ENCODE results near the gene PCDHB15. TPM values are rescaled to one million over a fixed set of nuclear protein-coding genes. Genes with fewer than 3 reads are reported as not detected.
A peak's percentile ranks its signal among the peaks of the same experiment; 100 is the strongest.
"Not testable (repeated sequence)": the region's sequence is repeated elsewhere in the genome, so short reads cannot be mapped to it uniquely, and the experiment has no call there.

PCDHB15 gene
- 2.6 TPM for total RNA-seq
- long read RNA-seq, full-length matches to known transcripts, result 2 of 2 reads
- long read RNA-seq, partial matches to known transcripts, result 0 of 2 reads
- long read RNA-seq, other reads (novel, unspliced or antisense), result 0 of 2 reads

GRCh38 chr5:141245250-141245717, at the start of gene PCDHB15:
PCDHB15 (plus strand) TSS chr5:141245395; CDS start chr5:141245579, 184 bp downstream.
- DNase-seq, result peak; percentile 42
- intact Hi-C loops (cut with micrococcal nuclease), result no loop called here
- no peak for ATAC-seq

- intact Hi-C loops (cut with micrococcal nuclease), result no loop called here
- no peak for DNase-seq
- ATAC-seq, result no peak
Measured at GRCh38 chr5:141196363-141196762, 48.8 kb upstream of the PCDHB15 start.

- DNase-seq, result no peak
- ATAC-seq, result no peak
- intact Hi-C loops (cut with micrococcal nuclease), result no loop called here
Measured at GRCh38 chr5:141199359-141200235, 45.6 kb upstream of the PCDHB15 start, which contains the start of gene PCDHB11. PCDHB11 (plus strand) TSS chr5:141199627; CDS start chr5:141199775, 148 bp downstream.

GRCh38 chr5:141201126-141201525, 44.1 kb upstream of the PCDHB15 start:
- intact Hi-C loops (cut with micrococcal nuclease); ATAC-seq; DNase-seq: not testable (repeated sequence)

GRCh38 chr5:141201646-141202045, 43.5 kb upstream of the PCDHB15 start:
- ATAC-seq; intact Hi-C loops (cut with micrococcal nuclease); DNase-seq: not testable (repeated sequence)

GRCh38 chr5:141208478-141208877, 36.7 kb upstream of the PCDHB15 start, which contains the start of gene PCDHB12:
PCDHB12 (plus strand) TSS chr5:141208719; CDS start chr5:141208908, 189 bp downstream.
- peak; percentile 35 for DNase-seq
- no peak for ATAC-seq
- intact Hi-C loops (cut with micrococcal nuclease), result no loop called here

- DNase-seq; intact Hi-C loops (cut with micrococcal nuclease): not testable (repeated sequence)
Measured at GRCh38 chr5:141210281-141210680, 34.9 kb upstream of the PCDHB15 start.

GRCh38 chr5:141210849-141211248, 34.3 kb upstream of the PCDHB15 start:
- intact Hi-C loops (cut with micrococcal nuclease), result not testable (repeated sequence)

More at GRCh38 chr5:141210281-141210680, 34.9 kb upstream of the PCDHB15 start:
- not testable (repeated sequence) for ATAC-seq

GRCh38 chr5:141213656-141214339, 31.4 kb upstream of the PCDHB15 start, which contains the start of gene PCDHB13:
PCDHB13 (plus strand) TSS chr5:141213919; CDS start chr5:141214124, 205 bp downstream.
- ATAC-seq (peak; percentile 84), DNase-seq (peak; percentile 77)
- intact Hi-C loops (cut with micrococcal nuclease), result not testable (repeated sequence)

More at GRCh38 chr5:141210849-141211248, 34.3 kb upstream of the PCDHB15 start:
- not testable (repeated sequence) for ATAC-seq, DNase-seq

- ATAC-seq; DNase-seq; intact Hi-C loops (cut with micrococcal nuclease): not testable (repeated sequence)
Measured at GRCh38 chr5:141214583-141214982, 30.6 kb upstream of the PCDHB15 start.

- intact Hi-C loops (cut with micrococcal nuclease); ATAC-seq; DNase-seq: not testable (repeated sequence)
Measured at GRCh38 chr5:141215504-141215903, 29.7 kb upstream of the PCDHB15 start.

GRCh38 chr5:141216035-141216434, 29.2 kb upstream of the PCDHB15 start:
- ATAC-seq; intact Hi-C loops (cut with micrococcal nuclease); DNase-seq: not testable (repeated sequence)

GRCh38 chr5:141223112-141223783, 21.9 kb upstream of the PCDHB15 start, which contains the start of gene PCDHB14:
PCDHB14 (plus strand) TSS chr5:141223343; CDS start chr5:141223506, 163 bp downstream.
- DNase-seq (no peak), ATAC-seq (no peak)
- intact Hi-C loops (cut with micrococcal nuclease), result no loop called here

GRCh38 chr5:141224844-141225243, 20.4 kb upstream of the PCDHB15 start:
- DNase-seq; ATAC-seq; intact Hi-C loops (cut with micrococcal nuclease): not testable (repeated sequence)

GRCh38 chr5:141225421-141225820, 19.8 kb upstream of the PCDHB15 start:
- DNase-seq; ATAC-seq; intact Hi-C loops (cut with micrococcal nuclease): not testable (repeated sequence)

- intact Hi-C loops (cut with micrococcal nuclease), result no loop called here
- DNase-seq, result no peak
- ATAC-seq, result no peak
Measured at GRCh38 chr5:141234109-141234667, 11.0 kb upstream of the PCDHB15 start.

GRCh38 chr5:141235922-141236321, 9.3 kb upstream of the PCDHB15 start:
- intact Hi-C loops (cut with micrococcal nuclease); ATAC-seq: not testable (repeated sequence)

More at GRCh38 chr5:141235922-141236321, 9.3 kb upstream of the PCDHB15 start:
- not testable (repeated sequence) for DNase-seq
